HUES6 (cell line): ENCODE measurements around the gene MSI2.

Source experiments
- H3K27ac ChIP-seq: 2 replicates; pipeline ENCODE4 v1.7.0; 2013; ENCODE audit warnings: low read depth, mild to moderate bottlenecking, low read length, inconsistent platforms
- H3K27me3 ChIP-seq: 2 replicates; pipeline ENCODE4 v1.6.1; 2013; ENCODE audit warnings: low read length; ENCODE audit not compliant: control insufficient read depth, insufficient read depth
- H3K36me3 ChIP-seq: 2 replicates; pipeline ENCODE4 v1.6.1; 2013; ENCODE audit warnings: low read length; ENCODE audit not compliant: control insufficient read depth, insufficient read depth
- H3K4me1 ChIP-seq: 2 replicates; pipeline ENCODE4 v1.6.1; 2013; ENCODE audit warnings: low read length; ENCODE audit not compliant: control insufficient read depth, insufficient read depth
- H3K4me3 ChIP-seq: 2 replicates; pipeline ENCODE4 v1.5.1; 2013; ENCODE audit warnings: low read depth, low read length
- H3K9ac ChIP-seq: one replicate; pipeline ENCODE4 v1.6.1; 2013; ENCODE audit warnings: mild to moderate bottlenecking, low read length
- H3K9me3 ChIP-seq: 2 replicates; pipeline ENCODE4 v1.6.1; 2013; ENCODE audit warnings: low read depth, low read length; ENCODE audit not compliant: control insufficient read depth, insufficient read depth

MSI2 gene

DNA sequence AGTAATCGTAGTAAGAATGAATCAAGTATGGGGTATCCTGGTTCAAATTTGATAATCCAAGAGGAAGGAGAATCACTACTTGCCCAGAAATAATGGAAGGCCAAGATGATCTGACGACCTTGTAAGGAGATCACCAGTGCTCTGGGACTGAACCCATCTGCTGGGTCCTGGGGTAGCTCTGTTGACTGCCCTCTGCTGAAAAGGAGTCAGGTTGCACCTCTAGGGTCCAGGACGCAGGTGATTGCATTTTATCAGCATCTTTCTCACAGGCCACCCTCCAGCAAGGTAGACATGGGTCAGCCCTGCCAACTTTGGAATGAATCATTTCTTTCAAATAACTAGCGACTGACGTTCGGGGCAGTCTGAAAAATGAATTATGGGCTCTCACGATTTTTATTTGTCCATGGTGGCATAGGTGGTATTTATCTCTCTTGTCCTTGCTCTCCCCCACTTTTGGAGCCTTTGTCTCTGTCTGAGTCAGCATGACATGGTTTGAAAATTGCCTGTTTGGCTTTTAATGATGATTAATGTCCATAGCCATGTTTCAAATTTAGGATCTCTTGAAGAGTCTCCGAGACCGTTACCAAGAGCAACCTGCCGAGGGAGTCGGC, 163.7 kb downstream of the MSI2 start:
- H3K4me3 ChIP-seq, result no peak overlapping the region
- H3K27me3 ChIP-seq, result no peaks in the 10 kb centered on the region
- H3K9me3 ChIP-seq, result peaks cover 5% of the 10 kb centered on the region; the same call in 1 of the 2 replicates
- no peak overlapping the region for H3K27ac ChIP-seq
- H3K4me1 ChIP-seq, result peaks cover 6% of the 10 kb centered on the region
- no peak overlapping the region for H3K9ac ChIP-seq
- 0 out of 2 replicates have a peak, but pooled peaks cover 4% of the 10 kb centered on the region for H3K36me3 ChIP-seq

DNA sequence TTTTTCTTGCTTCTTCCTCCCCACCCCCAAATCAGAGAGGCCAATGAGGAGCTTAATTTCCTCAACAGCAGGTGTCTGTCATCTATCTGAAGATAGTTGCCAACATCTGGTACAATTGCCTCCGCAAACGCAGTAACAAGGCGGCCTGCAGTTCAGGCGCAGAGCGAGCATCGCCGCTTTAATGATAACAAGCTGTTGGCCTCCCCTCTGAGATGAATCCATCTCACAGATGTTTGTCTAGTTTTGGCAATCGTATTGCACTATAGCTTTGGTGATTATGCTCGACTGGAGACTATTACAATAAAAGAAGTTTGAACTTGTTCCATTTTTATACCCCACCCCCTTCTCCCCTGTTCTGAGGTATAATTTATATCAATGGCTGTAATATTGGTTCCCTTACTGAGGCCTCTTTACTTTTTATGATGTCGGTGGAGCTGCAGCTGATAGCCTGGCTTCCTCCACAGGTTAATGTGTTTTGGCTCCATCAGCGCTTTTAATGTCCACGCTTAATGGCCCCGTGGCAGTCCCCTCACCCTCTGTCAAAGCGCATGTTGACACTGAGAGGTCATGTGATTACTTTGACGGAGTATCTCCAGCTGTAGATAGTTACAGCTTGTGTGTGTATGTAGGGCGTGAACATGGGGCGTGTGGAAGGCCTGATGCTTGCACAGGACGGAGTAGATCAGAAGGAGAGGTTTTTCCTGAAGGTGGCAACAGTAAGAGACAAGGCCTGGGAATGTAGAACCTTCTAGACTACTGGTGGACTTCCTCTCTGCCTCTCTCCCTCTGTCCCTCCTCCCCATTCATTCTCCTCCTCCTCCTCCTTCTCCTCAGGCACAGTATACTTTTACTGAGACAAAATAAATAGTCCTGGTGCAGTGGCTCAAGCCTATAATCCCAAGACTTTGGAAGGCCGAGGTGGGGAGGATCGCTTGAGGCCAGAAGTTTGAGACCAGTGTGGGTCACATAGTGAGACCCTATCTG, 164.7 kb downstream of the MSI2 start:
- Histone ChIP-seq H3K4me1 (peaks cover 16% of the 10 kb centered on the region), H3K27ac (no peak overlapping the region), H3K9me3 (peaks cover 5% of the 10 kb centered on the region; the same call in 1 of the 2 replicates), H3K27me3 (no peaks in the 10 kb centered on the region), H3K36me3 (0 out of 2 replicates have a peak, but pooled peaks cover 4% of the 10 kb centered on the region), H3K9ac (no peak overlapping the region), H3K4me3 (no peak overlapping the region)

DNA sequence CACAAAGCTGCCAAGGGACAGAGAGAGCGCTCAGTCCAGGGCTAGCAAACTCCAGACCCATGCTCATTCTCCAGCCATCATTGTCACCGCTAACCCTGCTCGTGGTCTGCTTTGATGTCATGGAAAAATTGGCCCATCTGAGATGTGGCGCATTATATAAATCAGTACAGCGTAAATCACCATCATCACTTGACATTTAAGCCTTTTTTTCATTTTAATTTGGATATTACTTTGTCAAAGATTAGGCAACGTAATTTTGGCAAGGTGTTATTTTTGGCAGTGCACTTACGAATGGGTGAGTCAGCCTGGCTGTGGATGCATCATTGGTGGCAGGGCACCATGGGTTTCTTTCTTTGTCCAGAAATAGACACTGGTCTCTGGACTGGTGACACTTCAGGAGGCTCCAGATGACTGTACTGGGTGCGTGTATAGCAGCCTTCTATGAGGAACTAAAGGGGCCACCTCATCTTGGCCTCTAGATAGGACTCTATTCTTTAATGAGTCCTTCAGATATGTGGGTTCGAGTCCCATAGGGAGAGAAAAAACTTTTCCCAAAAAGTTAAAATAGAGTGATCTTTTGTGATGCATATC, 166.3 kb downstream of the MSI2 start:
- no peak overlapping the region for H3K27ac ChIP-seq
- no peak overlapping the region for H3K9ac ChIP-seq
- no peaks in the 10 kb centered on the region for H3K36me3 ChIP-seq
- H3K9me3 ChIP-seq, result peaks cover 5% of the 10 kb centered on the region; the same call in 1 of the 2 replicates
- no peaks in the 10 kb centered on the region for H3K27me3 ChIP-seq
- no peak overlapping the region for H3K4me3 ChIP-seq
- peaks cover 26% of the 10 kb centered on the region for H3K4me1 ChIP-seq

DNA sequence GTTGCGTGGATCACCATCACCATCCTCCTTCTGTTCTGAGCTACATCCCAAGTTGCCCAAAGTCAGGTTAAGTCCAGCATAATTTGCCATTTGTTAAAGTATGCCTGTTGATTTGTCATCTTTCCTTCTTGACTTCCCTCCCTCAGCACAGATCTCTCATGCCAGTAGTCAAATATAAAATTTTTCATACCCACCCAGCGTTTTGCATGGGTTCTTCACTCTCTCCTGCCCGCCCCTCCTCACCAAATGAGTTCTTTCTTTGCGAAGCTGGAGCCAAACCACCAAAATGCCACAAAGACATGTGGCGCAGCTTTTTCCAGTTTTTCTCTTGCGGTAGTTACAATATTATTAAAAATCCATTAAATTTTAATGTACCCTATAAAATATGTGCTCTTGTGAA, 167.2 kb downstream of the MSI2 start:
- Histone ChIP-seq H3K4me3 (no peak overlapping the region), H3K9ac (no peak overlapping the region), H3K9me3 (peaks cover 5% of the 10 kb centered on the region; the same call in 1 of the 2 replicates), H3K36me3 (no peaks in the 10 kb centered on the region), H3K27ac (no peak overlapping the region), H3K27me3 (no peaks in the 10 kb centered on the region), H3K4me1 (peaks cover 26% of the 10 kb centered on the region)

DNA sequence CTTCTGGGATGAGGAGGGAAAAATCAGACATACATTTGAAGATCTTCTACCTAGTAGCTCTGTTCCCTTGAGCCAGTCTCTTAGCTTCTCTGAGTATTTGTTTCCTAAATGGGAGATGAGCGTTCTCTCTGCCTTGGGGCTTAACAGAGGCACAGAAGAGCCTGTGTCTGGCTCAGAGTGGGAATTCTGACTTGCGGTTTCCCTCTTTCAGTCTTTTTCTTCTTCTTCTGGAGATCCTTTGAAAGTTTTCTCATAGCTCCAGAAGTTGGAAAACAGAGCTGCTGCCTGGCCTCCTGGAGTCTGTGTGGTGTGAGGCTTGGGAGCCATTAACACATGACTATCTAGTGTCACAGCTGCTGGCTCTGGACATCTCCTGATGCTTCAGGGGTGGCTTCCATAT, 167.9 kb downstream of the MSI2 start:
- Histone ChIP-seq H3K9me3 (peaks cover 5% of the 10 kb centered on the region; the same call in 1 of the 2 replicates), H3K27ac (no peak overlapping the region), H3K27me3 (no peaks in the 10 kb centered on the region), H3K4me1 (peaks cover 26% of the 10 kb centered on the region), H3K9ac (no peak overlapping the region), H3K4me3 (no peak overlapping the region), H3K36me3 (no peaks in the 10 kb centered on the region)

DNA sequence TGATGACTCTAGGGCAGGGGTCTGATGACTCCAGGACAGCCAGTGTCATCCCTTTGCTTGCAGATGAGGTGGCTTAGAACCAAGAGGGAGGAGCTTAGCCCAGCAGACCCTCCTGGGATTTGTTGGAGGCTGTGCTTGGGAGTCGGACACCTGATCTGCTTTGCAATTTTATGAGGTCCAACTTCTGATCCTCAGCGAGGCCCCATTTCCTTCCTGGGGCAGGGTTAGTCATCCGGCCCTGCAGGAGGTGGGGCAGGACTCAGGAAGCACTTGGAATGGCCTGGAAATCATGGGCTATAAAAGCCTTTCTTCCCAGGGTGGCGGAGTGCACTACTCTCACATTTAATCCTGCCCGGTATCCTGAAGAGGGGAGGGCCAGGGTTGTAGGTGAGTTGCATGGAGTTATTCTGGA, 168.5 kb downstream of the MSI2 start:
- H3K9me3 ChIP-seq, result peaks cover 5% of the 10 kb centered on the region; the same call in 1 of the 2 replicates
- H3K9ac ChIP-seq, result no peak overlapping the region
- H3K27ac ChIP-seq, result no peak overlapping the region
- H3K36me3 ChIP-seq, result no peaks in the 10 kb centered on the region
- peaks cover 26% of the 10 kb centered on the region for H3K4me1 ChIP-seq
- H3K4me3 ChIP-seq, result no peak overlapping the region
- H3K27me3 ChIP-seq, result no peaks in the 10 kb centered on the region

DNA sequence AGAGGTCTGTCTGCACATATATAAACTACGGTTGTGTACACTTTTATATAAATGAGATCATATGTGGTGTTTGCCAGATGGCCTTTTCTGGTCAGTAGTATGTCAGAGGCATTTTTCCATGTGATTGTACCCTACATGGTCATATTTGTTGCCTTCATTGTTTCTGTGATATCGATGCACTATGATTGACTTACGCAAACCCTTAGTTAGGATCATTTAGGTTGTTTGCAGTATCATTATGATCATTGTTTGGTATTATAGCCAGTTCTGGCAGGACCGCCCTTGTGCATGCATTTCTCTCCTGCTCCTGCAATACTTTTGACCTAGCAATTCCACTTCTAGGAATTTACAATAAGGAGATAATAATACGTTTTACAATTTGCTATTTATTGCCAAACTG, 169.1 kb downstream of the MSI2 start:
- H3K4me3 ChIP-seq, result no peak overlapping the region
- 0 out of 2 replicates have a peak overlapping the region, but pooled peaks have one; percentile 14 for H3K27ac ChIP-seq
- H3K9me3 ChIP-seq, result peaks cover 5% of the 10 kb centered on the region; the same call in 1 of the 2 replicates
- no peak overlapping the region for H3K9ac ChIP-seq
- H3K27me3 ChIP-seq, result no peaks in the 10 kb centered on the region
- no peaks in the 10 kb centered on the region for H3K36me3 ChIP-seq
- H3K4me1 ChIP-seq, result peaks cover 26% of the 10 kb centered on the region

DNA sequence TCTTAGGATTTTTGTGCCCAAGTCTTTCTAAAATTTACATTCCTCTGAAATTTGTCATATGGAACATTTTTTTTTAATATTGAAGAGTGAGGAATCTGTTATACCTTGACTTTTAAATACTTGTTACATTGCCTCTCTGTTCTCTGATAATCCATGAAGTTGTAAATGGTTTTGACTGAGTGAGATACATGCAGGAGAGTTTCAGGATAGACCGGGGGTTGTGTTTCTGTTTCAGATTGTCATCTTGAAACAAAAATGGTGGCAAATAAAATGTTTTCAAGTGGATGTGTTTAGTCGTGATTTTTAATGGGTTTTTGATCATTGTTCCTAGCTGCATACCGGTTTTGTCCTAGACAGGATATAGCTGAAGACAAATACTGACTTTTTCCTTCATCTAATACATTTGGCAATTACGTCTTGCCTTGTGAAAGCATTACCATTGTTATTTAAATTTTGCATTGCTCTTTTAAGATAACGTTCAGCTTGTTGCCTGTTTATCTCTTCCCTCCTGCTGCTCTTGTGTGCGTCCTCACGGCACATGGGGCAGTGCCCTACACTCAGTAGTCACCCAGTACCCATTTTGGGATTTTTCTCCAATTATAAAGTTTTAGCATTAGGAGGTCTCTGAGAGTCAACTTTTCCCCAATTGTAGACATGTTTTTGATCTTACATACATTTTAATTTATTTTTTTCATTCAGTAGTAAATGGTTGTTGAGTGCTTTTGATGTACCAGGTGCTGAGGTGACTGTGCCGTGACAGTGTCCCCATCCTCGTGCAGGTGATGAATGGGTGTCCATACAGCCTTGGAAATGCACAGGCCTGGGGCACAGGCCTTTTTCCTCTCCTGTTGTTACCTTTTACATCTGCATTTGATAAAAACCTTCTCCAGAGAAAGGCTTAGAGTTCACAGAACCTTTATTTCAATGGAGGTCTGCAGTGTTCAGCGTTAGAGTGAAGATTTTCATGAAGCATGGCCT, 169.9 kb downstream of the MSI2 start:
- peak overlapping the region; percentile 14; the same call in 1 of the 2 replicates for H3K27ac ChIP-seq
- H3K4me3 ChIP-seq, result no peak overlapping the region
- no peaks in the 10 kb centered on the region for H3K27me3 ChIP-seq
- no peaks in the 10 kb centered on the region for H3K36me3 ChIP-seq
- H3K9me3 ChIP-seq, result peaks cover 5% of the 10 kb centered on the region; the same call in 1 of the 2 replicates
- H3K4me1 ChIP-seq, result peaks cover 26% of the 10 kb centered on the region
- H3K9ac ChIP-seq, result no peak overlapping the region

DNA sequence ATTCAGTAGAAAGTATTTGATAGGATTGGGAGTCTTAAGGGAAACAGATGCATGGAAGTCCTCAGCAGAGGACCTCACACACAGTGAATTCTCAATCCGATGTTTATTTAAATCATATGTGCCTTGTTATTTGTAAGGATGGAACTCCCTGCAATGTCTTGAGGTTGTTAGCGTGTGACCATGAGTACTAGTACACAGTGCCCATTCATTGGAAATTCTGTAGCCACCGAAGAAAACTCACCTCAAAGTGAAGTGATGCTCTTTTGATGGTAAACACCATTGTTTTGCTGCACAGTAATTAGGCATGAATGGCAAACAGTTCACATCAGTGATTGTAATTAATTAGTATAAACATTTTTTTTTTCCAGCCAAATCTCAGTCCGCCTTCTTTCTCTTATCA, 173.6 kb downstream of the MSI2 start:
- Histone ChIP-seq H3K36me3 (no peaks in the 10 kb centered on the region), H3K4me1 (peaks cover 42% of the 10 kb centered on the region), H3K9me3 (no peaks in the 10 kb centered on the region), H3K27me3 (no peaks in the 10 kb centered on the region), H3K27ac (no peak overlapping the region), H3K9ac (no peak overlapping the region), H3K4me3 (no peak overlapping the region)

DNA sequence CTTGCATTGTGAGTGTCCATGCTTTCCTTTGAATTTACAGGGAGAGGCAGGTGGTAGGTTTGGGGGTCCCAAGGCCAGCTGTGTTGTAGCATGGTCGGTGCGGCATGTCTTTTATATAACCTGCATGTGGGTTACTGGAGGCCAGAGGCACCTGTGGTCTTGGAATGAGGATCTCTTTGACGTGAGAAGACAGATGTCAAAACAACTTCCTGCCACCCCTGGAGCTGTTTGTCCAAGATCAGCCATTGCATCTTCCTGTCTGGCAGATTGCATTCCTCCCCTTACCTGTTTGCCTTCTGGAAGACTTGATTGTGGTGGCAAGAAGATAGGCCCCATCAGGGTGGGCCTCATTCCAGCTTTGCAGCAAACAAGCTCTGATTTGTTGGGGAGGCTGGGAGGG, 175.1 kb downstream of the MSI2 start:
- Histone ChIP-seq H3K4me3 (no peak overlapping the region), H3K27ac (no peak overlapping the region), H3K9ac (no peak overlapping the region), H3K4me1 (peaks cover 28% of the 10 kb centered on the region), H3K9me3 (no peaks in the 10 kb centered on the region), H3K27me3 (no peaks in the 10 kb centered on the region), H3K36me3 (no peaks in the 10 kb centered on the region)
